Omental fat pad (tissue), 4 donors: ENCODE results near the gene WDR3. TPM values are rescaled to one million over a fixed set of nuclear protein-coding genes. Genes with fewer than 3 reads are reported as not detected.

Experiments
- ATAC-seq: fragments of 150-250 bp; one replicate; pipeline ENCODE4 v1.9.1; 2016; ENCODE audit warnings: mild to moderate bottlenecking, moderate library complexity; ENCODE audit not compliant: low FRiP score
- DNase-seq: peaks from one replicate; pipeline ENCODE4 v3.0.0-alpha.2; 2019; ENCODE audit warnings: low spot score
- CTCF ChIP-seq, 3 donors: fragments of 450-650 bp; IDR thresholded peaks; one replicate each; pipeline ENCODE4 v1.5.1; 2016 to 2017; ENCODE audit warnings: antibody characterized with exemption in 3 of 3, mild to moderate bottlenecking in 3 of 3, moderate library complexity in 2 of 3
- total RNA-seq, 4 donors: library from RNA; depleted of rRNA; stranded (reverse); fragments of >200 nt; gene quantifications; one replicate each; pipeline ENCODE4 v1.1.0, GENCODE V29; 2016

The WDR3 gene
- total RNA-seq: 10 to 100 TPM; 10.7 to 28.8 (median 17.0) TPM

GRCh38 chr1:117929343-117930172 is at the start of gene WDR3, which contains the start of gene GDAP2:
Gene WDR3, plus strand, starts transcription at chr1:117929739. Its CDS starts 3,581 bp downstream, at chr1:117933320.
Gene GDAP2, minus strand, starts transcription at chr1:117929621. Its CDS starts 9,264 bp downstream, at chr1:117920357.
- no peak for TF ChIP-seq CTCF (IDR thresholded peaks at IDR 0.05)
- DNase-seq (peak; percentile 88), ATAC-seq (peak; percentile 99)

- no peak for TF ChIP-seq CTCF (IDR thresholded peaks at IDR 0.05)
- DNase-seq (no peak), ATAC-seq (no peak)
Measured at GRCh38 chr1:117883616-117884015, 45.9 kb upstream of the WDR3 start.

DNA sequence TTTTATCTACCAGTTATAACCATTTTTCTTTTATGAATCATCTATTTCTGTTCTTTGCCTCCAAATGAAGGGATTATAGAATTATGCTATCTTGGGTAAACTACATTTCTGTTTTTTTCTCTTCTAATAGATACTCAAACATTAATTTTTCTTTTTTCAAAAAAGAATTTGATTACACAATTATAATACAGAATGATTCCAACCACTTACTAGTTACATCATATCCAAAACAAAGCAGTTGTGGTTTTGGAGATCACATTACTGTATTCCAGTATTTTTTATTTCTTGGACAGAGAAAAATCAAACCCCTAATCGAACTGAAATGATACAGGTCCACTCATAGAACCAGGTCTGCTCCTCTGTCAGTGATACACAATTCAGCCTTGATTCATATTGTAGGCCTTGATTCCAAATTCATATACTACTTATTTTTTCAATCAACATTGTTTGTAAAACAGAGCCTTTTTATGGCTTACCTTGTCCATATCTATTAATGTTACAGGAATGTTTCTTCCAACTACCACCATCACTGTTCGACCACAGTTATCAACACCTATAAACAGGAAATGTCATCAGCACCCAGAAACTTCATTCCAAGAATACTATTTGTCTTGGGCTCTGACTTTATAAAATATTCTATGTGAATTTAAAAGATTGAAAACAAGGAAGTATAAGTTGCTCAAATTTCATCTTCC is 43.3 kb upstream of the WDR3 start:
- ATAC-seq: no peak
- no peak for DNase-seq

GRCh38 chr1:117890452-117890851 is 39.1 kb upstream of the WDR3 start:
- DNase-seq (no peak), ATAC-seq (no peak)
- no peak for TF ChIP-seq CTCF (IDR thresholded peaks at IDR 0.05)

More for the DNA sequence above, 43.3 kb upstream of the WDR3 start:
- TF ChIP-seq CTCF (IDR thresholded peaks at IDR 0.05): no peak

DNA sequence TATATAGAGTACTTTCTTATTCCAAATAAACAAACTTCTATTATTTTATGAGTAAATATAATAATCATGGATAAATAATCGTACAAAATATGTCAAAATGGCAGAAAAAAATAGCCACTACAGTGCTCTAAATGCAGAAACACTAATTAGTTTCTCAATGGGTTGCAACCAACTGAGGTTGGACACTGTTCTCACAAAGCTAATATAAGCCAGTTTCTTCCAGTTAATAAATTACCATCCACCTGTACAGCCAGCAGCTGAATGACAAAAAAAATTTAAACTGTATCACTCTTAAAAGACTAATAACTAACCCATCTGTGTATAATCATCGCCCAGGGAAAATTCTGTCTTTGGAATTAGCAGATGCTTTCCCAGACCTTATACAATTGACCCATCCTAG is 37.0 kb upstream of the WDR3 start:
- ATAC-seq (no peak), DNase-seq (no peak)
- no peak for TF ChIP-seq CTCF (IDR thresholded peaks at IDR 0.05)

GRCh38 chr1:117894078-117894477 is 35.5 kb upstream of the WDR3 start:
- ATAC-seq (no peak), DNase-seq (no peak)
- no peak for TF ChIP-seq CTCF (IDR thresholded peaks at IDR 0.05)
